ENCODE measurements around the gene STUM.

The STUM gene

GRCh38 chr1:226563666-226564065, 15.1 kb downstream of the STUM start:
- no peak for DNase-seq

- DNase-seq = no peak
Measured at GRCh38 chr1:226565476-226565875, 16.9 kb downstream of the STUM start.

- DNase-seq = no peak
Measured at GRCh38 chr1:226566234-226566633, 17.7 kb downstream of the STUM start.

GRCh38 chr1:226566760-226567159, 18.2 kb downstream of the STUM start:
- no peak for DNase-seq

GRCh38 chr1:226568077-226568831, 19.7 kb downstream of the STUM start:
- DNase-seq = no peak

- DNase-seq = no peak
Measured at GRCh38 chr1:226568975-226569741, 20.6 kb downstream of the STUM start.

- peak in 1 of 2 experiments; percentile 23 for DNase-seq
Measured at GRCh38 chr1:226569879-226570547, 21.4 kb downstream of the STUM start.

- DNase-seq = no peak
Measured at GRCh38 chr1:226571893-226572292, 23.3 kb downstream of the STUM start.

- no peak for DNase-seq
Measured at GRCh38 chr1:226572325-226572726, 23.8 kb downstream of the STUM start.

- DNase-seq = no peak
Measured at GRCh38 chr1:226574044-226574443, 25.5 kb downstream of the STUM start.

- no peak for DNase-seq
Measured at GRCh38 chr1:226574591-226575435, 26.2 kb downstream of the STUM start.

- DNase-seq = no peak
Measured at GRCh38 chr1:226575436-226575720, 26.8 kb downstream of the STUM start.

GRCh38 chr1:226575739-226576378, 27.3 kb downstream of the STUM start:
- DNase-seq = peak; percentile 16 to 37

GRCh38 chr1:226576601-226577000, 28.0 kb downstream of the STUM start:
- DNase-seq = no peak

GRCh38 chr1:226577401-226578180, 29.0 kb downstream of the STUM start:
- no peak for DNase-seq

- no peak for DNase-seq
Measured at GRCh38 chr1:226578946-226579578, 30.5 kb downstream of the STUM start.

GRCh38 chr1:226579781-226580323, 31.3 kb downstream of the STUM start:
- DNase-seq = no peak

- no peak for DNase-seq
Measured at GRCh38 chr1:226580625-226581270, 32.2 kb downstream of the STUM start.

- DNase-seq = no peak
Measured at GRCh38 chr1:226581650-226582330, 33.2 kb downstream of the STUM start.

GRCh38 chr1:226582966-226583365, 34.4 kb downstream of the STUM start:
- DNase-seq = no peak

Measured in SHP77 (cell line).